Activated naive CD4-positive, alpha-beta T cell treated with anti-CD3 and anti-CD28 coated beads for 36 hours (primary cell): ENCODE data around the gene VAV2. TPM values are rescaled to one million over a fixed set of nuclear protein-coding genes. Genes with fewer than 3 reads are reported as not detected.

Experiments used
- CTCF ChIA-PET: fragments of 350-600 bp; sonication (Branson Sonifier 250); formaldehyde crosslinking; loops from one replicate; lab custom pipeline; 2021; ENCODE audit warnings: antibody characterized with exemption; lab: Charles Lee
- DNase-seq: peaks from one replicate; pipeline ENCODE4 v3.0.0-alpha.2; 2020
- H3K27ac Mint-ChIP-seq: one replicate; pipeline ENCODE4 v1.8.0; 2021; ENCODE audit warnings: mild to moderate bottlenecking, mixed read lengths
- H3K27me3 Mint-ChIP-seq: one replicate; pipeline ENCODE4 v1.8.0; 2021; ENCODE audit warnings: low read depth, mixed read lengths
- H3K36me3 Mint-ChIP-seq: one replicate; pipeline ENCODE4 v1.8.0; 2021; ENCODE audit warnings: low read depth, mixed read lengths
- H3K4me1 Mint-ChIP-seq: one replicate; pipeline ENCODE4 v1.8.0; 2021; ENCODE audit warnings: low read depth, mixed read lengths
- H3K4me3 Mint-ChIP-seq: one replicate; pipeline ENCODE4 v1.8.0; 2021; ENCODE audit warnings: mild to moderate bottlenecking, moderate library complexity, mixed read lengths
- H3K9me3 Mint-ChIP-seq: one replicate; pipeline ENCODE4 v1.8.0; 2021; ENCODE audit warnings: mixed read lengths
- intact Hi-C: fragments of 100-400 bp; cut with micrococcal nuclease; formaldehyde crosslinking; loops from one replicate; pipeline ENCODE4 v1.15.1; 2023
- total RNA-seq, 2 experiments: library from RNA; stranded (reverse); gene quantifications; one replicate each; pipeline ENCODE4 v1.2.3, GENCODE V29; 2021

The VAV2 gene
- total RNA-seq, 2 experiments from 2014 or later = 3.4 to 3.8 TPM

GRCh38 chr9:133805876-133806622, 186.1 kb downstream of the VAV2 start:
- Mint-ChIP-seq H3K4me3 (no peak overlapping the region), H3K36me3 (no peaks in the 10 kb centered on the region), H3K27ac (no peak overlapping the region), H3K27me3 (no peaks in the 10 kb centered on the region), H3K4me1 (no peaks in the 10 kb centered on the region), H3K9me3 (no peaks in the 10 kb centered on the region)
- CTCF ChIA-PET = interaction anchor here (0.6 kb wide), 1 partner anchor 49 kb away, joined by 4 read pairs; no protein-coding TSS in a partner anchor
- DNase-seq = no peak
- intact Hi-C loops = no loop called here

- DNase-seq = no peak
- no peaks in the 10 kb centered on the region for H3K9me3 Mint-ChIP-seq
- no peaks in the 10 kb centered on the region for H3K4me1 Mint-ChIP-seq
- H3K36me3 Mint-ChIP-seq = no peaks in the 10 kb centered on the region
- CTCF ChIA-PET = no interaction called here
- H3K27ac Mint-ChIP-seq = no peak overlapping the region
- no peaks in the 10 kb centered on the region for H3K27me3 Mint-ChIP-seq
- intact Hi-C loops = no loop called here
- no peak overlapping the region for H3K4me3 Mint-ChIP-seq
These were observed 187.9 kb downstream of the VAV2 start for GRCh38 chr9:133804199-133804598.

GRCh38 chr9:133803745-133804144, 188.4 kb downstream of the VAV2 start:
- DNase-seq = no peak
- CTCF ChIA-PET = interaction anchor here (1.0 kb wide), 1 partner anchor 9 kb away, joined by 3 read pairs; no protein-coding TSS in a partner anchor
- no peaks in the 10 kb centered on the region for H3K27me3 Mint-ChIP-seq
- H3K36me3 Mint-ChIP-seq = no peaks in the 10 kb centered on the region
- no peak overlapping the region for H3K4me3 Mint-ChIP-seq
- H3K27ac Mint-ChIP-seq = no peak overlapping the region
- H3K9me3 Mint-ChIP-seq = no peaks in the 10 kb centered on the region
- intact Hi-C loops = no loop called here
- H3K4me1 Mint-ChIP-seq = no peaks in the 10 kb centered on the region

GRCh38 chr9:133803028-133803585, 189.0 kb downstream of the VAV2 start:
- H3K36me3 Mint-ChIP-seq = no peaks in the 10 kb centered on the region
- CTCF ChIA-PET = interaction anchor here (0.6 to 1.0 kb wide), 2 partner anchors 8 to 162 kb away, joined by 3 read pairs; no protein-coding TSS in a partner anchor
- no peak overlapping the region for H3K4me3 Mint-ChIP-seq
- no peaks in the 10 kb centered on the region for H3K4me1 Mint-ChIP-seq
- no peaks in the 10 kb centered on the region for H3K27me3 Mint-ChIP-seq
- H3K9me3 Mint-ChIP-seq = no peaks in the 10 kb centered on the region
- DNase-seq = no peak
- intact Hi-C loops = no loop called here
- H3K27ac Mint-ChIP-seq = no peak overlapping the region

GRCh38 chr9:133801739-133802138, 190.4 kb downstream of the VAV2 start:
- no peaks in the 10 kb centered on the region for H3K4me1 Mint-ChIP-seq
- H3K4me3 Mint-ChIP-seq = no peak overlapping the region
- DNase-seq = no peak
- no peaks in the 10 kb centered on the region for H3K27me3 Mint-ChIP-seq
- CTCF ChIA-PET = interaction anchor here (1.2 kb wide), 1 partner anchor 192 kb away, joined by 4 read pairs; no protein-coding TSS in a partner anchor
- no peak overlapping the region for H3K27ac Mint-ChIP-seq
- no peaks in the 10 kb centered on the region for H3K9me3 Mint-ChIP-seq
- intact Hi-C loops = no loop called here
- no peaks in the 10 kb centered on the region for H3K36me3 Mint-ChIP-seq

GRCh38 chr9:133800266-133800665, 191.9 kb downstream of the VAV2 start:
- Mint-ChIP-seq H3K4me1 (no peaks in the 10 kb centered on the region), H3K27ac (no peak overlapping the region), H3K36me3 (no peaks in the 10 kb centered on the region), H3K4me3 (no peak overlapping the region), H3K9me3 (no peaks in the 10 kb centered on the region), H3K27me3 (no peaks in the 10 kb centered on the region)
- DNase-seq = no peak
- CTCF ChIA-PET = interaction anchor here (1.1 kb wide), 1 partner anchor 193 kb away, joined by 4 read pairs; no protein-coding TSS in a partner anchor
- intact Hi-C loops = no loop called here

- Mint-ChIP-seq H3K4me3 (no peak overlapping the region), H3K27me3 (no peaks in the 10 kb centered on the region), H3K36me3 (no peaks in the 10 kb centered on the region), H3K9me3 (no peaks in the 10 kb centered on the region), H3K27ac (no peak overlapping the region), H3K4me1 (no peaks in the 10 kb centered on the region)
- intact Hi-C loops = no loop called here
- CTCF ChIA-PET = interaction anchor here (1.1 kb wide), 1 partner anchor 194 kb away, joined by 4 read pairs; no protein-coding TSS in a partner anchor
- DNase-seq = no peak
These were observed 192.4 kb downstream of the VAV2 start for GRCh38 chr9:133799716-133800115.

GRCh38 chr9:133799106-133799505, 193.0 kb downstream of the VAV2 start:
- Mint-ChIP-seq H3K27me3 (no peaks in the 10 kb centered on the region), H3K4me3 (no peak overlapping the region), H3K4me1 (no peaks in the 10 kb centered on the region), H3K27ac (no peak overlapping the region), H3K36me3 (no peaks in the 10 kb centered on the region), H3K9me3 (no peaks in the 10 kb centered on the region)
- CTCF ChIA-PET = no interaction called here
- intact Hi-C loops = no loop called here
- no peak for DNase-seq

- CTCF ChIA-PET = interaction anchor here (6.8 kb wide), 1 partner anchor 197 kb away, joined by 61 read pairs; no protein-coding TSS in a partner anchor
- no peaks in the 10 kb centered on the region for H3K9me3 Mint-ChIP-seq
- no peak for DNase-seq
- no peaks in the 10 kb centered on the region for H3K27me3 Mint-ChIP-seq
- H3K4me3 Mint-ChIP-seq = no peak overlapping the region
- H3K4me1 Mint-ChIP-seq = no peaks in the 10 kb centered on the region
- intact Hi-C loops = no loop called here
- H3K27ac Mint-ChIP-seq = no peak overlapping the region
- H3K36me3 Mint-ChIP-seq = no peaks in the 10 kb centered on the region
These were observed 194.0 kb downstream of the VAV2 start for GRCh38 chr9:133798160-133798559.

- CTCF ChIA-PET = interaction anchor here (6.8 kb wide), 1 partner anchor 198 kb away, joined by 61 read pairs; no protein-coding TSS in a partner anchor
- DNase-seq = no peak
- intact Hi-C loops = no loop called here
- H3K27me3 Mint-ChIP-seq = no peaks in the 10 kb centered on the region
- no peak overlapping the region for H3K27ac Mint-ChIP-seq
- peaks cover 2% of the 10 kb centered on the region for H3K4me1 Mint-ChIP-seq
- H3K36me3 Mint-ChIP-seq = no peaks in the 10 kb centered on the region
- H3K9me3 Mint-ChIP-seq = no peaks in the 10 kb centered on the region
- no peak overlapping the region for H3K4me3 Mint-ChIP-seq
These were observed 194.6 kb downstream of the VAV2 start for GRCh38 chr9:133797406-133798105.

GRCh38 chr9:133796562-133796961, 195.6 kb downstream of the VAV2 start:
- H3K27me3 Mint-ChIP-seq = peaks cover 2% of the 10 kb centered on the region
- H3K4me1 Mint-ChIP-seq = peaks cover 2% of the 10 kb centered on the region
- no peaks in the 10 kb centered on the region for H3K9me3 Mint-ChIP-seq
- intact Hi-C loops = no loop called here
- no peak overlapping the region for H3K27ac Mint-ChIP-seq
- CTCF ChIA-PET = interaction anchor here (6.8 kb wide), 1 partner anchor 199 kb away, joined by 61 read pairs; no protein-coding TSS in a partner anchor
- no peak for DNase-seq
- no peak overlapping the region for H3K4me3 Mint-ChIP-seq
- H3K36me3 Mint-ChIP-seq = no peaks in the 10 kb centered on the region

- CTCF ChIA-PET = interaction anchor here (1.1 to 6.8 kb wide), 3 partner anchors 8 to 200 kb away, joined by 3 to 61 read pairs (median 10); no protein-coding TSS in a partner anchor
- no peak for DNase-seq
- Mint-ChIP-seq H3K4me1 (peaks cover 2% of the 10 kb centered on the region), H3K9me3 (no peaks in the 10 kb centered on the region), H3K27me3 (peaks cover 2% of the 10 kb centered on the region), H3K27ac (no peak overlapping the region), H3K4me3 (no peak overlapping the region), H3K36me3 (no peaks in the 10 kb centered on the region)
- intact Hi-C loops = no loop called here
These were observed 197.1 kb downstream of the VAV2 start for GRCh38 chr9:133795049-133795448.
